KMS-11 (cell line): ENCODE data around the gene WDPCP.
"Not testable (repeated sequence)": the region's sequence is repeated elsewhere in the genome, so short reads cannot be mapped to it uniquely, and the experiment has no call there.

Experiments
- H2AFZ ChIP-seq: fragments of 200-600 bp; sonication (generic); 2 replicates; pipeline ENCODE4 v1.6.1; 2016; ENCODE audit warnings: antibody characterized with exemption, mixed run types, low read depth
- H3K27ac ChIP-seq: fragments of 200-600 bp; sonication (generic); 2 replicates; pipeline ENCODE4 v1.6.1; 2016; ENCODE audit warnings: mild to moderate bottlenecking, mixed run types
- H3K27me3 ChIP-seq: fragments of 200-600 bp; sonication (generic); 2 replicates; pipeline ENCODE4 v1.6.1; 2017; ENCODE audit warnings: mild to moderate bottlenecking, low read depth, mixed run types, moderate library complexity; ENCODE audit not compliant: insufficient read depth
- H3K36me3 ChIP-seq: fragments of 200-600 bp; sonication (generic); 2 replicates; pipeline ENCODE4 v1.6.1; 2017; ENCODE audit warnings: mild to moderate bottlenecking, mixed run types; ENCODE audit not compliant: insufficient read depth
- H3K4me1 ChIP-seq: fragments of 200-600 bp; sonication (generic); 2 replicates; pipeline ENCODE4 v1.6.1; 2016; ENCODE audit warnings: mild to moderate bottlenecking, low read depth, mixed run types; ENCODE audit not compliant: poor library complexity, severe bottlenecking
- H3K4me2 ChIP-seq: fragments of 200-600 bp; sonication (generic); 2 replicates; pipeline ENCODE4 v1.7.0; 2016; ENCODE audit warnings: mild to moderate bottlenecking, mixed run types
- H3K4me3 ChIP-seq: fragments of 200-600 bp; sonication (generic); IDR thresholded peaks from 2 replicates; pipeline ENCODE4 v1.6.1; 2017; ENCODE audit warnings: low read depth, low read length, mixed read lengths; ENCODE audit not compliant: insufficient read depth
- H3K79me2 ChIP-seq: fragments of 200-600 bp; sonication (generic); 2 replicates; pipeline ENCODE4 v1.6.1; 2016; ENCODE audit warnings: low read depth, mixed run types; ENCODE audit not compliant: insufficient read depth
- H3K9ac ChIP-seq: fragments of 200-600 bp; sonication (generic); 2 replicates; pipeline ENCODE4 v1.6.1; 2016; ENCODE audit warnings: mild to moderate bottlenecking, mixed run types
- H4K20me1 ChIP-seq: fragments of 200-600 bp; sonication (generic); 2 replicates; pipeline ENCODE4 v1.6.1; 2016; ENCODE audit warnings: mild to moderate bottlenecking, mixed run types; ENCODE audit not compliant: insufficient read depth
- TF ChIP-seq, protein P1 (sequence below): fragments of 200-600 bp; sonication (generic); conservative IDR thresholded peaks from 2 replicates; pipeline ENCODE4 v1.6.1; 2017; ENCODE audit warnings: low read depth, mild to moderate bottlenecking, antibody characterized with exemption, low read length, moderate library complexity, mixed read lengths

The WDPCP gene

DNA sequence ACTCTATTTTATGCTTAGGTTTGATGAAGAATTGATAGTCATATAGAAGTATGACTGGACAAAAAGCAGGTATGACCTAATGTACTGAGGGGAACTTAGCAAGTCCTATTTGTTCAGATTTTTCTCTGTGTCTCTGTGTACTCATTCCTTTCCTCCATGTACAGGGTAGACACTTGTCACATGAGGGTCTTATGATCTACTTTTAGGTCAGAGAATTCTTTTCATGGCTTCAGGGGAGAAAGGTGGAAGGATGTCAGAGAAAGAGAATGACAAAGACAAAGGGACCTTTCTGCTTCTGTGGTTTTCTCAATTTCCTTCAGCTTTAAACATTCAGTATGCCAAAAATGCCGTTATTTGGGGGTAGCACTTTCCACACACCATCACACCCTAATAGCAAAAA is 181.6 kb downstream of the WDPCP start:
- Histone ChIP-seq H2AFZ (no peak overlapping the region), H3K79me2 (no peaks in the 10 kb centered on the region), H3K4me3 (no peak overlapping the region), H3K27ac (no peak overlapping the region), H3K4me2 (no peak overlapping the region), H3K4me1 (no peaks in the 10 kb centered on the region), H3K27me3 (no peaks in the 10 kb centered on the region), H3K9ac (no peak overlapping the region), H4K20me1 (no peaks in the 10 kb centered on the region), H3K36me3 (no peaks in the 10 kb centered on the region)
- TF ChIP-seq, protein P1, sequence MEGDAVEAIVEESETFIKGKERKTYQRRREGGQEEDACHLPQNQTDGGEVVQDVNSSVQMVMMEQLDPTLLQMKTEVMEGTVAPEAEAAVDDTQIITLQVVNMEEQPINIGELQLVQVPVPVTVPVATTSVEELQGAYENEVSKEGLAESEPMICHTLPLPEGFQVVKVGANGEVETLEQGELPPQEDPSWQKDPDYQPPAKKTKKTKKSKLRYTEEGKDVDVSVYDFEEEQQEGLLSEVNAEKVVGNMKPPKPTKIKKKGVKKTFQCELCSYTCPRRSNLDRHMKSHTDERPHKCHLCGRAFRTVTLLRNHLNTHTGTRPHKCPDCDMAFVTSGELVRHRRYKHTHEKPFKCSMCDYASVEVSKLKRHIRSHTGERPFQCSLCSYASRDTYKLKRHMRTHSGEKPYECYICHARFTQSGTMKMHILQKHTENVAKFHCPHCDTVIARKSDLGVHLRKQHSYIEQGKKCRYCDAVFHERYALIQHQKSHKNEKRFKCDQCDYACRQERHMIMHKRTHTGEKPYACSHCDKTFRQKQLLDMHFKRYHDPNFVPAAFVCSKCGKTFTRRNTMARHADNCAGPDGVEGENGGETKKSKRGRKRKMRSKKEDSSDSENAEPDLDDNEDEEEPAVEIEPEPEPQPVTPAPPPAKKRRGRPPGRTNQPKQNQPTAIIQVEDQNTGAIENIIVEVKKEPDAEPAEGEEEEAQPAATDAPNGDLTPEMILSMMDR: no peak

DNA sequence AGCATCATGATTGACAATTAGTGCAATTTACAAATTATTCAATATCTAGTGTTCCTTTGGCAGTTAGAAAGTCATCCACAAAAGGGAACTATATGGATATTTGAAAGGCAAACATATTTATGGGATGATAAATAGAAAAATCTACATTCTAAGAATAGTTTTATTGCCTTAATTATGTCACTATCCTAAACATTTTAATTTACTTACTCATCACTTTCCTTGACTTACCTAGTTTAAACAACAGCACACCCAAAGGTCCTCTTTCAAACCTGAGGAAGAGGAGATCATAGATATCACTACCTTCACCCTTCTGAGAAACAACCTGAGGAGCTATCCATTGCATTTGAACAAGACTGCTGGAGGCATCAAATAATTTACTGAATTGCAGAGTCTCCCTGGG is 184.5 kb downstream of the WDPCP start:
- no peaks in the 10 kb centered on the region for H3K36me3 ChIP-seq
- TF ChIP-seq, protein P1: no peak
- no peaks in the 10 kb centered on the region for H3K27me3 ChIP-seq
- H3K4me3 ChIP-seq: no peak overlapping the region
- H3K4me1 ChIP-seq: no peaks in the 10 kb centered on the region
- H3K9ac ChIP-seq: no peak overlapping the region
- H4K20me1 ChIP-seq: no peaks in the 10 kb centered on the region
- H2AFZ ChIP-seq: no peak overlapping the region
- no peak overlapping the region for H3K4me2 ChIP-seq
- H3K27ac ChIP-seq: no peak overlapping the region
- H3K79me2 ChIP-seq: no peaks in the 10 kb centered on the region

DNA sequence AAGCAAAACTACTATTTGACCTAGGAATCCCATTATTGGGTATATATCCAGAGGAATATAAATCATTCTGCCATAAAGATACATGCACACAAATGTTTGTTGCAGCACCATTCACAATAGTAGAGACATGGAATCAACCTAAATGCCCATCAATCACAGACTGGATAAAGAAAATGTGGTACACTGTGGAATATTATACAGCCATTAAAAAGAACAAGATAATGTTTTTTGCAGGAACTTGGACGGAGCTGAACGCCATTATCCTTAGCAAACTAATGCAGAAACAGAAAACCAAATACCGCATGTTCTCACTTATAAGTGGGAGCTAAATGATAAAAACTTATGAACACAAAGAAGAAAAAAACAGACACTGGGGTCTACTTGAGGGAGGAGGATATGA is 185.4 kb downstream of the WDPCP start:
- H3K4me1 ChIP-seq, H3K36me3 ChIP-seq, H3K27me3 ChIP-seq, H3K27ac ChIP-seq, H4K20me1 ChIP-seq, H3K4me2 ChIP-seq, H3K9ac ChIP-seq, H3K4me3 ChIP-seq, H2AFZ ChIP-seq, H3K79me2 ChIP-seq: not testable (repeated sequence)

DNA sequence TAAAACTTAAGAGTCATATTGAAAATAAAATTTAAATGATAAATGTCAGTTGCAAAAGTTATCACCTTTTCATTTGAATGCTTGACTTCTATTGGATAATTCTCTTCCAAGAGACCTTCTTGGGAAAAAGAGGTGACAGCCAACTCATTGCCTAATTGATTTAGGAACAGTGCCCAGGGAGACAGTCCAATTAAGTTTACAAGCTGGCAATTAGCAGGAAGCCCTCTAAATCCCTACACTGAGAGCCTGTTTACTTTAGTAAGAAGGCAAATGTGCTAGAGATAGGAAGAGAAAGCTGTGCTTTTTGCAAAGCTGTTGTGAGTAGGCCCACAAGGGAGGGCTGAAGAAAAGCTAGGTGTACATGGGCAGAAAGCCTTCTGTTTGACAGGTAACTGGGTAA is 189.1 kb downstream of the WDPCP start:
- TF ChIP-seq, protein P1: no peak
- Histone ChIP-seq H3K4me1 (no peaks in the 10 kb centered on the region), H3K79me2 (no peaks in the 10 kb centered on the region), H2AFZ (no peak overlapping the region), H3K4me3 (no peak overlapping the region), H3K4me2 (no peak overlapping the region), H4K20me1 (no peaks in the 10 kb centered on the region), H3K36me3 (no peaks in the 10 kb centered on the region), H3K27ac (no peak overlapping the region), H3K27me3 (no peaks in the 10 kb centered on the region), H3K9ac (no peak overlapping the region)

DNA sequence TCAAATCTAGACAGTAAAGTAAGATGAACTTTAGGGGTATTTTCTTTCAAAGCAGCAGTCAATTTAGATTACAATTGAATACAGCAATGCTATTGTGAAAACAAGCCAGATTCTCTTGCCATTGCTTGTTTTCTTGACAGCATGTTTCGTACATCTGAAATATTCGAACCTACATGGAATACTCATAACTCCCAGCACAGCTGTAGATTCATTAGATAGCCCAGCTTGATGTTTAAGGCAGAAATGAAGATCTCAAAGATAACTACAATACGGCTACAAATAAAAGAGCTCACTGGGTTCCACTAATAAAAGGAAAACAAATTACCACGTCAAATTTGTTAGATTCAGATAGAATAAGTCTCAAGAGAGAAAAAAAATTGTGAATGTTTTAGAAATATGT is 208.8 kb downstream of the WDPCP start:
- Histone ChIP-seq H3K79me2 (no peaks in the 10 kb centered on the region), H3K27me3 (no peaks in the 10 kb centered on the region), H3K36me3 (no peaks in the 10 kb centered on the region), H2AFZ (no peak overlapping the region), H3K27ac (no peak overlapping the region), H3K4me2 (no peak overlapping the region), H3K9ac (no peak overlapping the region), H4K20me1 (no peaks in the 10 kb centered on the region; the same call in 1 of the 2 replicates), H3K4me3 (no peak overlapping the region), H3K4me1 (peaks cover 3% of the 10 kb centered on the region)
- TF ChIP-seq, protein P1: no peak
